EL (cell line): ENCODE results near the gene PNISR.

Experiments
- DNase-seq: peaks from one replicate; pipeline ENCODE4 v3.0.0-alpha.2; 2016

PNISR gene

GRCh38 chr6:99407076-99407475, 18.0 kb downstream of the PNISR start:
- DNase-seq, result no peak

- DNase-seq, result no peak
Measured at GRCh38 chr6:99402448-99402847, 22.7 kb downstream of the PNISR start.

GRCh38 chr6:99397287-99397686, 27.8 kb downstream of the PNISR start:
- DNase-seq, result no peak

GRCh38 chr6:99393698-99394531, 31.2 kb downstream of the PNISR start, which contains the start of gene COQ3:
Gene COQ3 (minus strand): TSS chr6:99394195. CDS start chr6:99394179, 16 bp downstream.
- peak; percentile 81 for DNase-seq

GRCh38 chr6:99393366-99393697, 31.8 kb downstream of the PNISR start:
- DNase-seq, result peak; percentile 8

- DNase-seq, result no peak
Measured at GRCh38 chr6:99390896-99391295, 34.2 kb downstream of the PNISR start.

GRCh38 chr6:99384507-99384906, 40.6 kb downstream of the PNISR start:
- DNase-seq, result no peak

GRCh38 chr6:99378636-99379035, 46.5 kb downstream of the PNISR start:
- no peak for DNase-seq

- DNase-seq, result no peak
Measured at GRCh38 chr6:99369533-99369932, 55.6 kb downstream of the PNISR start.

GRCh38 chr6:99366852-99367251, 58.3 kb downstream of the PNISR start:
- DNase-seq, result no peak

- DNase-seq, result no peak
Measured at GRCh38 chr6:99364026-99364425, 61.1 kb downstream of the PNISR start.

GRCh38 chr6:99362678-99363268, 62.3 kb downstream of the PNISR start:
- no peak for DNase-seq

GRCh38 chr6:99359800-99360199, 65.3 kb downstream of the PNISR start:
- no peak for DNase-seq

GRCh38 chr6:99356641-99357040, 68.5 kb downstream of the PNISR start:
- DNase-seq, result no peak

GRCh38 chr6:99354983-99355382, 70.1 kb downstream of the PNISR start:
- DNase-seq, result no peak

GRCh38 chr6:99353126-99353525, 72.0 kb downstream of the PNISR start:
- no peak for DNase-seq

GRCh38 chr6:99350573-99350972, 74.5 kb downstream of the PNISR start:
- no peak for DNase-seq

- DNase-seq, result peak; percentile 52
Measured at GRCh38 chr6:99349171-99350141, 75.7 kb downstream of the PNISR start, which contains the start of gene FAXC. Gene FAXC (minus strand): TSS chr6:99349674. CDS start chr6:99349372, 302 bp downstream.

GRCh38 chr6:99348288-99349170, 76.6 kb downstream of the PNISR start:
- DNase-seq, result no peak
